T-helper 17 cell (primary cell): ENCODE results near the gene PRKAR1B. TPM values are rescaled to one million over a fixed set of nuclear protein-coding genes. Genes with fewer than 3 reads are reported as not detected.

Source experiments
- ATAC-seq: fragments of 150-1000 bp; cut with Tn5 transposase; 2 replicates; pipeline ENCODE4 v1.10.0; 2021; ENCODE audit warnings: mild to moderate bottlenecking, moderate library complexity
- DNase-seq, 3 donors: peaks; one replicate each; pipeline versions ENCODE4 v3.0.0 to v3.0.0-alpha.2; 2020 to 2021
- H3K9me3 ChIP-seq: one replicate; pipeline ENCODE4 v1.7.0; 2013; ENCODE audit warnings: low read length, mild to moderate bottlenecking; ENCODE audit not compliant: control insufficient read depth, poor library complexity, severe bottlenecking
- H3K27ac Mint-ChIP-seq: one replicate; pipeline ENCODE4 v1.8.0; 2022; ENCODE audit warnings: mild to moderate bottlenecking, moderate library complexity, mixed read lengths
- H3K27me3 Mint-ChIP-seq: one replicate; pipeline ENCODE4 v1.8.0; 2022; ENCODE audit warnings: mixed read lengths
- H3K36me3 Mint-ChIP-seq: one replicate; pipeline ENCODE4 v1.8.0; 2022; ENCODE audit warnings: low read depth, mixed read lengths
- H3K4me1 Mint-ChIP-seq: one replicate; pipeline ENCODE4 v1.8.0; 2022; ENCODE audit warnings: mild to moderate bottlenecking, mixed read lengths
- H3K4me3 Mint-ChIP-seq: one replicate; pipeline ENCODE4 v1.8.0; 2022; ENCODE audit warnings: mild to moderate bottlenecking, moderate library complexity, mixed read lengths
- total RNA-seq, 4 donors: library from RNA in 2 of 4; stranded (reverse) in 2 of 4; gene quantifications; one replicate each; pipeline ENCODE4 v1.2.3 and lab custom pipeline; 2022 to 2026

Gene PRKAR1B
- total RNA-seq, 2 donors from 2014 or later: 10.0 to 22.1 TPM

DNA sequence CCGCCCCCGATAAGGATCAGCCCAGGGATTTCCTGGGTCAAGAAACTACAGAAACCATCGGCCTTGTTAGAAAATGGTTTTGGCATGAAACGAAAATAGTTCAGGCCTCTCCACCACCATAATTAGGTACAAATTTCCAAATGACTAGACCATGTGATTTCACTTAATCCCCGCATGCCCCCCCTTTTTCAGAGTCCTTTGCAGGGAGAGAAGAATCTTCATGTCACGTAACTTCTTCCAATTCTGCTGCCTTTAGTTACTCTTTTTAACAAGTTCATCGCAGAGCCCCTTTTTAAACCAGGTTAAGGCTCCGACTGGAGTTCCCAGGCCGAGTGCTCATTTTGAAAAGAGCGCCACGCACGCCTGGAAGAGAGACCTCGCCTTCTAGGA lies 210.9 kb downstream of the PRKAR1B start:
- DNase-seq (no peak), ATAC-seq (no peak)
- H3K9me3 ChIP-seq: no peaks in the 10 kb centered on the region
- H3K27ac Mint-ChIP-seq: no peak overlapping the region
- peaks cover 9% of the 10 kb centered on the region for H3K4me1 Mint-ChIP-seq
- H3K4me3 Mint-ChIP-seq: peak overlapping the region; percentile 52
- H3K36me3 Mint-ChIP-seq: no peaks in the 10 kb centered on the region
- peaks cover 21% of the 10 kb centered on the region for H3K27me3 Mint-ChIP-seq

DNA sequence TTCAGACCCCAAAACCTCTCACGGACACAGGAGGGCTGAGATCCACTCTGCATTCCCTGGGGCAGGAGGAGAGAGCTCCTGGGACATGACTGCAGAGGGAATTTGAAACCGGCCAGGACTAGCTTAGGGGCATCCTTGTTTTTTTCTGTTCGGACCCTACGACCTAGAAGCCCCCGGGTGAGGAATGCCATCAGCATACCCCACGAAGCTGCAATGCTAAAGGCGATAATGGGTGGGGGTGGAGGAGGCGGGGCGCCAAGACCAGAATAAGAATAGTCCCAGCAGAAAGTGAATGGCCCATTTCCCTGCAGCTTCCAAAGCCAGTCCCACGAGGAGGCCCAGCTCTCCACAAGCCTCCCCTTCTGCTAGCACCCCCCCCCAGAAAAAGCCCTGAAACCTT lies 211.5 kb downstream of the PRKAR1B start:
- H3K4me3 Mint-ChIP-seq: no peak overlapping the region

GRCh38 chr7:514651-515598 lies 212.2 kb downstream of the PRKAR1B start:
- DNase-seq (no peak), ATAC-seq (no peak)
- Mint-ChIP-seq H3K27ac (no peak overlapping the region), H3K4me1 (peaks cover 9% of the 10 kb centered on the region), H3K36me3 (no peaks in the 10 kb centered on the region), H3K4me3 (no peak overlapping the region), H3K27me3 (peaks cover 21% of the 10 kb centered on the region)
- no peaks in the 10 kb centered on the region for H3K9me3 ChIP-seq

More for the DNA sequence above, 211.5 kb downstream of the PRKAR1B start:
- ATAC-seq: no peak
- H3K9me3 ChIP-seq: no peaks in the 10 kb centered on the region
- no peaks in the 10 kb centered on the region for H3K36me3 Mint-ChIP-seq
- DNase-seq: no peak
- H3K27ac Mint-ChIP-seq: no peak overlapping the region
- peaks cover 21% of the 10 kb centered on the region for H3K27me3 Mint-ChIP-seq
- H3K4me1 Mint-ChIP-seq: peaks cover 9% of the 10 kb centered on the region

DNA sequence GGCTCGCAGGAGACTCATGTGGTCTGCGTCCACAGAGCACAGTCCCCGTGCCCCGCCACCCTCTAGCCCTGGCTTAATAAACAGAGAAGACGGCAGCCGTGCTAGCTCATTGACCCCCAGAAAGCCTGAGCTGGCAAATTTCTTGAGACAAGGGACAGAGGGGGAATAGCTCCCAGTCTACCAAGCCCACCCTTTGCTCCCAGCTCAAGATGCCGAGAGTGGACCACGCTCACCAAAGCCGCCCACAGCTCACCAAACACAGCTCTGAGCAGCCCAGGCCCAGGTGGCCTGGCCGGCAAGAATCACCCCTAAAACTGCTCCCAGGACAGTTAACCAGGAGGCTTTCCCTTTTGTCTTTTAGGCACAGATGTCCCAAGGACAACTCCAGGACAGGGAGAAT lies 212.8 kb downstream of the PRKAR1B start:
- Mint-ChIP-seq H3K4me3 (no peak overlapping the region), H3K4me1 (peaks cover 9% of the 10 kb centered on the region), H3K27ac (no peak overlapping the region), H3K36me3 (no peaks in the 10 kb centered on the region), H3K27me3 (peaks cover 21% of the 10 kb centered on the region)
- DNase-seq (no peak), ATAC-seq (no peak)
- H3K9me3 ChIP-seq: no peaks in the 10 kb centered on the region

GRCh38 chr7:513521-514166 lies 213.4 kb downstream of the PRKAR1B start:
- peaks cover 8% of the 10 kb centered on the region for H3K4me1 Mint-ChIP-seq
- DNase-seq: no peak
- ATAC-seq: no peak
- H3K9me3 ChIP-seq: no peaks in the 10 kb centered on the region
- H3K27me3 Mint-ChIP-seq: peaks cover 21% of the 10 kb centered on the region
- H3K4me3 Mint-ChIP-seq: no peak overlapping the region
- no peak overlapping the region for H3K27ac Mint-ChIP-seq
- H3K36me3 Mint-ChIP-seq: no peaks in the 10 kb centered on the region

GRCh38 chr7:512541-513311 lies 214.4 kb downstream of the PRKAR1B start:
- H3K36me3 Mint-ChIP-seq: no peaks in the 10 kb centered on the region
- H3K9me3 ChIP-seq: no peaks in the 10 kb centered on the region
- no peak for DNase-seq
- H3K4me3 Mint-ChIP-seq: no peak overlapping the region
- no peak for ATAC-seq
- H3K27me3 Mint-ChIP-seq: peaks cover 17% of the 10 kb centered on the region
- no peak overlapping the region for H3K27ac Mint-ChIP-seq
- H3K4me1 Mint-ChIP-seq: peaks cover 3% of the 10 kb centered on the region

DNA sequence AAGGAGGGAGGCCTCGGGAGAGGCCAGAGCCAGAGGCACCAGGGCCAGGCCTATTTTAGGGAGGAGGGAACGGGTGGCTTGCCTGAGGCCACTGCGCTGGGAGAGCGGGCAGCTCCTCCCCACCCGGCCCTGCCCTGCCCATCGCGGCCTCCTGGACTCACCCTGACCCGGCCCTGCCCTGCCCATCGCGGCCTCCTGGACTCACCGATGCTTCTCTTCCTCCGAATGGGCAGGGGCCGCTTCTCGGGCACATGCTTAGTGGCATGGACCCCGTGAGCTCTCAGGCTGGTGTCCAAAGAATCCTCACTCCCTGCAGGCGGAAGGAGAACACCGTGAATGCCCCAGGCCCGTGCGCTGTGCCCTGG lies 215.0 kb downstream of the PRKAR1B start:
- Mint-ChIP-seq H3K4me1 (peaks cover 2% of the 10 kb centered on the region), H3K4me3 (no peak overlapping the region), H3K27ac (no peak overlapping the region), H3K36me3 (no peaks in the 10 kb centered on the region), H3K27me3 (peaks cover 15% of the 10 kb centered on the region)
- no peaks in the 10 kb centered on the region for H3K9me3 ChIP-seq
- DNase-seq (no peak), ATAC-seq (no peak)

DNA sequence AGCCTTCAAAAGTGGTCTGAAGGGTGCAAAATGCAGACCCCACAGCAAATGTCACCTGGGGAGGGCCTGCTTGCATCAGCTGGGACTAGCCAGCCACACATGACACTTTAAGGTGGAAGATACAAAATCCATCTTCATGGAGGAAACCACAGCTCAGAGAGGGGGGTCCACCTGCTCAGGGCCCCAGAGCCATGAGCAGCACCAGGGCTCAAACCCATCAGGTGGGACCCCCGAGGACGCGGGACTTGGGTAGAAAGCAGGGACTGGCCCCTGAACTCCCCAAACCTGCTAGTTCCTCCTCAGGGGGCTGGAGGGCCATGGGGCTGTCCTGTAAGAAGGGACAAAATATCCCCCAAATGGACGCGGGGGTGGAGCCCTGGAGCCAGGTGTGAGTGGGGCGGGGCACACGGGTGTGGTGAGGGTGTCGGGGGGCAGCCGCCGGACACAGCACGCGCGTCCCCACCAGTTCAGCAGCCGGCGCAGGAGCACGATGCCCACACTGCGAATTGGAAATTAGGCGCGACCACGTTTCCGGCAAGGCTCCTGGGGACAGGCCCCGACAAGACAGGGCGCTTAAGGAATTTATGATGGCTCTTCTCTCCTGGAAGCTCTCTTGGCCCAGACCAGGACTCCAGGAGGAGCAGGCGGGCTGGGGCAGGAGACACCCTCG lies 215.5 kb downstream of the PRKAR1B start:
- no peak overlapping the region for H3K27ac Mint-ChIP-seq
- no peaks in the 10 kb centered on the region for H3K9me3 ChIP-seq
- no peak for ATAC-seq
- H3K4me3 Mint-ChIP-seq: no peak overlapping the region
- peaks cover 15% of the 10 kb centered on the region for H3K27me3 Mint-ChIP-seq
- no peaks in the 10 kb centered on the region for H3K36me3 Mint-ChIP-seq
- no peak for DNase-seq
- peaks cover 2% of the 10 kb centered on the region for H3K4me1 Mint-ChIP-seq

GRCh38 chr7:510782-511281 lies 216.2 kb downstream of the PRKAR1B start:
- Mint-ChIP-seq H3K27ac (no peak overlapping the region), H3K4me1 (no peaks in the 10 kb centered on the region), H3K27me3 (peaks cover 15% of the 10 kb centered on the region), H3K36me3 (no peaks in the 10 kb centered on the region), H3K4me3 (no peak overlapping the region)
- no peak for ATAC-seq
- H3K9me3 ChIP-seq: no peaks in the 10 kb centered on the region
- DNase-seq: no peak

DNA sequence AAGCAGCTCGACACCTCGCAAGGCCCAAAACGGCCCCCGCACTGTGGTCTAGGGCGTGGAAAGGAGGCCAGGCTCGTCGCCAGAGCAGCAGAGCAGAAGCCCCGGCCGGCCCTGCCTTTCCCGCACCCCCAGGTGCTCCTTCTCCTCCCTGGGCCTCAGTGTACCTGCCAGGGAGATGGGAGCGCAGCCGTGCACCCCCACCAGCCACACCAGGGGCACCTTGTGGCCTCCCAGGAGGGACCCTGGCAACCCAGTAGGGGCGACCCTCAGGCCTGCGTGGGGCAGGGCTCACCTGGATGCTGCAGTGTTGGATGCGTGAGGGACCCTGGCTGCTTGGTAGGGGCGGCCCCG lies 217.0 kb downstream of the PRKAR1B start:
- Mint-ChIP-seq H3K27me3 (peaks cover 15% of the 10 kb centered on the region), H3K27ac (no peak overlapping the region), H3K4me1 (no peaks in the 10 kb centered on the region), H3K36me3 (no peaks in the 10 kb centered on the region), H3K4me3 (no peak overlapping the region)
- DNase-seq: no peak
- H3K9me3 ChIP-seq: no peaks in the 10 kb centered on the region
- ATAC-seq: no peak

GRCh38 chr7:509426-510130 lies 217.5 kb downstream of the PRKAR1B start:
- no peak overlapping the region for H3K4me3 Mint-ChIP-seq
- H3K9me3 ChIP-seq: no peaks in the 10 kb centered on the region
- ATAC-seq (no peak), DNase-seq (no peak)
- peaks cover 12% of the 10 kb centered on the region for H3K27me3 Mint-ChIP-seq
- no peaks in the 10 kb centered on the region for H3K4me1 Mint-ChIP-seq
- H3K27ac Mint-ChIP-seq: no peak overlapping the region
- no peaks in the 10 kb centered on the region for H3K36me3 Mint-ChIP-seq

DNA sequence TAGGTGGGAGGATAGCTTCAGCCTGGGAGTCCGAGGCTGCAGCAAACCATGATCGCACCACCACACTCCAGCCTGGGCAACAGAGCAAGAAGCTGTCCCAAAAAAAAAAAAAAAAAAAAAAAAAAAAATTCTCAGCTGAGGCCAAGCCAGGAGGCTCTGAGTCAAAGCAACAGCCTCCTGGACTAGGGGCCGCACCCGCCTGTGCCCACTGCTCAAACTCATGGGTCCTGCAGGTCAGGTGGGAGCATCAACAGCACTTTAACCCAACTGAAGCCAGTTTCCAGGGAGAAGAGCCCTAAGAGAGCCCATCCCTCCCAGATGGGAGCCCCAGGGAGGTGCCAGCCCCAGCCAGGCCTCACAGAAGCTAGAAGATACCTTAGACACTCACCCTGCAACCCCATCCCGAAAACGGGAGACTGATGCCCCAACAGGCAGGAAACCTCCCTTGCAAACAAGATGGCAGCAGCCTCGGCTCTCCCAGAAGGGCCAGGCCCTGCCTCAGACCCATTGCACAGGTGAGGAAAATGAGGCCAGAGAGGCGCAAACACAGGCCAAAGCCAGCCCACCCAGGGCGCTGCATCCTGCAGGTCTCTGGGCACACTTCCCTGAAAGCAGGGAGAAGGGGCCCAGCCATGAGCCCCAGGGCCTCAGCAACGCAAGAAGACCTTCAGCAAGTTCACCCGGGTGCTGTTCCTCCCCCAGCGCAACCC lies 218.5 kb downstream of the PRKAR1B start:
- Mint-ChIP-seq H3K27ac (no peak overlapping the region), H3K36me3 (no peaks in the 10 kb centered on the region), H3K27me3 (peaks cover 2% of the 10 kb centered on the region), H3K4me1 (no peaks in the 10 kb centered on the region), H3K4me3 (no peak overlapping the region)
- ATAC-seq (no peak), DNase-seq (no peak)
- H3K9me3 ChIP-seq: no peaks in the 10 kb centered on the region
